ENCODE results near the gene MSN. TPM values are rescaled to one million over a fixed set of nuclear protein-coding genes. Genes with fewer than 3 reads are reported as not detected.
"Not testable (repeated sequence)": the region's sequence is repeated elsewhere in the genome, so short reads cannot be mapped to it uniquely, and the experiment has no call there.

Gene MSN
- total and polyA plus RNA-seq, 4 donors: 168 to 399 (median 299) TPM

DNA sequence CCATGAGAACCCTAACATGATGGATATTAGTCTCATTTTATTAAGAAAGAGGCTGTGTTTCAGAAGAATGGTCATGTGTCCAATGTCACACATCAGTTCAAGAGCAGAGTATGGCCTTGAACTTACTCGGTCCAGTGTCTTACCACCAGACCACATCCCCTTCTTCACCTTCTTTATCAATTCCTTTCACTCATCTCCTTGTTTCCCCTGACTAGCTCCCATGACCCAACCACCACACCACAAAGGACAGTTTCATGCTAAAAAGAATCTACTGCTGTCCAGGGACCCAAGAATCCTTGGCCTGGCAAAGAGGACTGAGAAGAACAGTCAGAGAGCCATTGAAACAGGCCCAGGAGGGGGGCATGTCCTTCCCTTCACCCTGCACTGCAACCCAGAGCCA, 33.6 kb upstream of the MSN start:
- H3K9ac ChIP-seq (ENCODE audit: insufficient read depth in 1 of 2, low read length in 2 of 2): no peak overlapping the region
- 40 to 63% methylated on average over 1 of the region's 1 CpG for WGBS, 2 donors
- no peak overlapping the region for H3K4me3 ChIP-seq
- H3K27me3 ChIP-seq (ENCODE audit: control insufficient read depth in 3 of 3, insufficient read depth in 3 of 3, low read length in 2 of 3): no peaks in the 10 kb centered on the region
- H3K27ac ChIP-seq (ENCODE audit: low read depth in 1 of 2, low read length in 1 of 2): no peak overlapping the region
- H3K4me1 ChIP-seq (ENCODE audit: control insufficient read depth in 5 of 5, insufficient read depth in 5 of 5, low read length in 5 of 5): peaks cover 0 to 10% (median 4%) of the 10 kb centered on the region in 5 donors
- TF ChIP-seq, protein P1, sequence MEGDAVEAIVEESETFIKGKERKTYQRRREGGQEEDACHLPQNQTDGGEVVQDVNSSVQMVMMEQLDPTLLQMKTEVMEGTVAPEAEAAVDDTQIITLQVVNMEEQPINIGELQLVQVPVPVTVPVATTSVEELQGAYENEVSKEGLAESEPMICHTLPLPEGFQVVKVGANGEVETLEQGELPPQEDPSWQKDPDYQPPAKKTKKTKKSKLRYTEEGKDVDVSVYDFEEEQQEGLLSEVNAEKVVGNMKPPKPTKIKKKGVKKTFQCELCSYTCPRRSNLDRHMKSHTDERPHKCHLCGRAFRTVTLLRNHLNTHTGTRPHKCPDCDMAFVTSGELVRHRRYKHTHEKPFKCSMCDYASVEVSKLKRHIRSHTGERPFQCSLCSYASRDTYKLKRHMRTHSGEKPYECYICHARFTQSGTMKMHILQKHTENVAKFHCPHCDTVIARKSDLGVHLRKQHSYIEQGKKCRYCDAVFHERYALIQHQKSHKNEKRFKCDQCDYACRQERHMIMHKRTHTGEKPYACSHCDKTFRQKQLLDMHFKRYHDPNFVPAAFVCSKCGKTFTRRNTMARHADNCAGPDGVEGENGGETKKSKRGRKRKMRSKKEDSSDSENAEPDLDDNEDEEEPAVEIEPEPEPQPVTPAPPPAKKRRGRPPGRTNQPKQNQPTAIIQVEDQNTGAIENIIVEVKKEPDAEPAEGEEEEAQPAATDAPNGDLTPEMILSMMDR (IDR thresholded peaks at IDR 0.05; ENCODE audit: control extremely low read depth, extremely low read depth): no peak
- peaks cover 0 to 2% (median 0%) of the 10 kb centered on the region in 4 donors for H3K9me3 ChIP-seq (ENCODE audit: control insufficient read depth in 4 of 4, insufficient read depth in 3 of 4, low read length in 3 of 4)
- ATAC-seq (ENCODE audit: insufficient read depth, low FRiP score) (no peak), DNase-seq (no peak)
- H3K36me3 ChIP-seq (ENCODE audit: control insufficient read depth in 4 of 4, insufficient read depth in 4 of 4, low read length in 4 of 4): peaks cover 0 to 2% (median 0%) of the 10 kb centered on the region in 4 donors

DNA sequence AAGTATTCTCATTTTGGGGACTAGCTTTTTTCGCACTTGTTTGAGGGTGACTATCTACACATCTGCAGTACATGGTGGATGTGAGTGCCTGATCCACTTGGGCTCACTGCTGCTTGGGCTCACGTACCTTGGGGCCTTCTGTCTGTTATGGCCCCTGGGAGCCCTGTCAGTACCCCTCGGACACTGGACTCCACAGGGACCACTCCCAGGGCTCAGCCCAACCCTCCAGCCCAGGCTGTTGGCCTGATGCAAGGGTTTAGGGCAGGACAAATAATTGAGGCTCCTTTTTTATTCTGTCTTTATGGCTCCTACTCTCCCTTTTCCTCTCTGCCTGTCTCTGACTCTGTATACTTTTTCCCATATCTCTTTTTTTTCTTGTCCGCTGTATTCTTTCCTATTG, 32.7 kb upstream of the MSN start:
- WGBS, 2 donors: 84 to 89% methylated on average over 4 of the region's 4 CpGs
- DNase-seq: no peak
- H3K27ac ChIP-seq (ENCODE audit: low read depth in 1 of 2, low read length in 1 of 2): peak overlapping the region in 1 of 2 donors; percentile 83
- TF ChIP-seq, protein P1 (IDR thresholded peaks at IDR 0.05; ENCODE audit: control extremely low read depth, extremely low read depth): no peak
- no peak overlapping the region for H3K9ac ChIP-seq (ENCODE audit: insufficient read depth in 1 of 2, low read length in 2 of 2)
- peaks cover 0 to 3% (median under 1%) of the 10 kb centered on the region in 4 donors for H3K36me3 ChIP-seq (ENCODE audit: control insufficient read depth in 4 of 4, insufficient read depth in 4 of 4, low read length in 4 of 4)
- H3K27me3 ChIP-seq (ENCODE audit: control insufficient read depth in 3 of 3, insufficient read depth in 3 of 3, low read length in 2 of 3): no peaks in the 10 kb centered on the region
- H3K9me3 ChIP-seq (ENCODE audit: control insufficient read depth in 4 of 4, insufficient read depth in 3 of 4, low read length in 3 of 4): peaks cover 0 to 2% (median 0%) of the 10 kb centered on the region in 4 donors
- no peak overlapping the region for H3K4me3 ChIP-seq
- peaks cover 0 to 10% (median 4%) of the 10 kb centered on the region in 5 donors for H3K4me1 ChIP-seq (ENCODE audit: control insufficient read depth in 5 of 5, insufficient read depth in 5 of 5, low read length in 5 of 5)
- no peak for ATAC-seq (ENCODE audit: insufficient read depth, low FRiP score)

DNA sequence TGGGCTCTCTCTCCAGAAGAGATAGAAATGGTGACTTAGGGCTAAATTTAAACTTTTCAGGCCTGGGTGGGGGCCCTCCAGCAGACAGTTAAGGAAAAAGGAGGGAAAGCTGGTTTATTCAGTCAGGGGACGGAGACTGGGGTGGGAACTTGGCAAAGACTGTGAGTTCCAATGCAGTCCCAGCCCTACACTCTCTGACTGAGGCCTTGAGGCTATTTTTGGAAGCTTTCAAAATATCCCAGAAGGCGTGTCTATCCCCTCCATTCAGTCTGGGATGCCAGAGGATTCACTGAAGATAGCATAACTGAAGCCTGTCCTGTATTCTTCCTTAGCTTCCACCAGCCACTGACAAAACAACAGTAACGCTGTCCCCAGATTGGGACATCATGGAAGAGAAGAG, 32.1 kb upstream of the MSN start:
- no peak overlapping the region for H3K4me3 ChIP-seq
- DNase-seq: peak; percentile 66 to 88 (median 69)
- peaks cover 0 to 10% (median 4%) of the 10 kb centered on the region in 5 donors for H3K4me1 ChIP-seq (ENCODE audit: control insufficient read depth in 5 of 5, insufficient read depth in 5 of 5, low read length in 5 of 5)
- peak overlapping the region in 1 of 2 donors; percentile 26 for H3K9ac ChIP-seq (ENCODE audit: insufficient read depth in 1 of 2, low read length in 2 of 2)
- H3K36me3 ChIP-seq (ENCODE audit: control insufficient read depth in 4 of 4, insufficient read depth in 4 of 4, low read length in 4 of 4): peaks cover 0 to 4% (median under 1%) of the 10 kb centered on the region in 4 donors
- TF ChIP-seq, protein P1 (IDR thresholded peaks at IDR 0.05; ENCODE audit: control extremely low read depth, extremely low read depth): no peak
- ATAC-seq (ENCODE audit: insufficient read depth, low FRiP score): no peak
- H3K27ac ChIP-seq (ENCODE audit: low read depth in 1 of 2, low read length in 1 of 2): peak overlapping the region; percentile 20 to 83
- H3K27me3 ChIP-seq (ENCODE audit: control insufficient read depth in 3 of 3, insufficient read depth in 3 of 3, low read length in 2 of 3): no peaks in the 10 kb centered on the region
- peaks cover 0 to 2% (median 0%) of the 10 kb centered on the region in 4 donors for H3K9me3 ChIP-seq (ENCODE audit: control insufficient read depth in 4 of 4, insufficient read depth in 3 of 4, low read length in 3 of 4)
- 41 to 73% methylated on average over 3 of the region's 3 CpGs for WGBS, 2 donors

DNA sequence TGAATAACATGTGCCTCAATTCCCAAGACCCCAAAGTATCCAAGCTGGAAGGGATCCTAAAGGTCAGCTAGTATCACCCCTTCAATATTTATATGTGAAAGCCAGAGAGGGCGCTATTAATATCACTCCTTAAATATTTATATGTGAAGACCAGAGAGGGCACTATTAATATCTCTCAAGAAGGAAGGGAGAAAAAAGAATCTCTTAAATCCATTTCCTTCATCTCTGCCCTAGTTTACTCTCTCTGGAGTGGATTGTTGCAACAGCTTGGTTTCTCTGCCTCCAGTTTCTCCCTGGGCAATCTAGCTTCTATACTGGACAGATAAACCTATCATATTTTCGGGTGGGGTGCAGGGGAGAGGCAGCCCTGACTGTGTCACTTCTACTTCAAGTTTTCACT, 31.6 kb upstream of the MSN start:
- WGBS, 2 donors: 46 to 77% methylated on average over 2 of the region's 2 CpGs

DNA sequence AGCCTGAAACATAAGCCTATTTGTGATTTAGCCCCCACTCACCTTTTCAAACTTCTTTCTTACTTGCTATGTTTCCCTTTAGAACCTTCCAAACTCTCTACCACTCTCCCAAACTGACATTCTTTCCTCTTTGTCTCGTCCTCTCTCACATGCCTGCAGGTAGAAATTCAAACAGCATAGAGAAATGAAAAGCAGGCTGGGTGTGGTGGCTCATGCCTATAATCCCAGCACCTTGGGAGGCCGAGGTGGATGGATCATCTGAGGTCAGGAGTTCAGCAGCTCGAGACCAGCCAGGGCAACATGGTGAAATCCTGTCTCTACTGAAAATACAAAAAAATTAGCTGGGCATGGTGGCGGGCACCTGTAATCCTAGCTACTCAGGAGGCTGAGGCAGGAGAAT, 31.2 kb upstream of the MSN start:
- WGBS, 2 donors: 70 to 82% methylated on average over 4 of the region's 4 CpGs
- Histone ChIP-seq H3K27ac (ENCODE audit: low read depth in 1 of 2, low read length in 1 of 2) (peak overlapping the region; percentile 18 to 58), H3K4me1 (ENCODE audit: control insufficient read depth in 5 of 5, insufficient read depth in 5 of 5, low read length in 5 of 5) (peaks cover 0 to 10% (median 4%) of the 10 kb centered on the region in 5 donors)
- H3K36me3 ChIP-seq (ENCODE audit: control insufficient read depth in 4 of 4, insufficient read depth in 4 of 4, low read length in 4 of 4); H3K9ac ChIP-seq (ENCODE audit: insufficient read depth in 1 of 2, low read length in 2 of 2); H3K9me3 ChIP-seq (ENCODE audit: control insufficient read depth in 4 of 4, insufficient read depth in 3 of 4, low read length in 3 of 4); H3K4me3 ChIP-seq; ATAC-seq (ENCODE audit: insufficient read depth, low FRiP score); H3K27me3 ChIP-seq (ENCODE audit: control insufficient read depth in 3 of 3, insufficient read depth in 3 of 3, low read length in 2 of 3); DNase-seq: not testable (repeated sequence)

More for the DNA sequence above, 31.6 kb upstream of the MSN start:
- peaks cover 0 to 10% (median 4%) of the 10 kb centered on the region in 5 donors for H3K4me1 ChIP-seq (ENCODE audit: control insufficient read depth in 5 of 5, insufficient read depth in 5 of 5, low read length in 5 of 5)
- no peak for DNase-seq
- H3K4me3 ChIP-seq: no peak overlapping the region
- H3K9ac ChIP-seq (ENCODE audit: insufficient read depth in 1 of 2, low read length in 2 of 2): no peak overlapping the region
- TF ChIP-seq, protein P1 (IDR thresholded peaks at IDR 0.05; ENCODE audit: control extremely low read depth, extremely low read depth): no peak
- peak overlapping the region; percentile 20 to 66 for H3K27ac ChIP-seq (ENCODE audit: low read depth in 1 of 2, low read length in 1 of 2)
- peaks cover 0 to 2% (median 0%) of the 10 kb centered on the region in 4 donors for H3K9me3 ChIP-seq (ENCODE audit: control insufficient read depth in 4 of 4, insufficient read depth in 3 of 4, low read length in 3 of 4)
- H3K27me3 ChIP-seq (ENCODE audit: control insufficient read depth in 3 of 3, insufficient read depth in 3 of 3, low read length in 2 of 3): no peaks in the 10 kb centered on the region
- no peak for ATAC-seq (ENCODE audit: insufficient read depth, low FRiP score)
- peaks cover 0 to 4% (median under 1%) of the 10 kb centered on the region in 4 donors for H3K36me3 ChIP-seq (ENCODE audit: control insufficient read depth in 4 of 4, insufficient read depth in 4 of 4, low read length in 4 of 4)

All from lung (tissue), 12 donors.